Liver (tissue), 9 donors: ENCODE data around the gene VIM. TPM values are rescaled to one million over a fixed set of nuclear protein-coding genes. Genes with fewer than 3 reads are reported as not detected.

Experiments used
- DNase-seq: peaks from one replicate; pipeline ENCODE4 v3.0.0-alpha.2; 2017; ENCODE audit warnings: low spot score
- H3K27ac ChIP-seq, 2 donors: one replicate each; pipeline ENCODE4 v1.7.0; 2013; ENCODE audit warnings: inconsistent platforms in 2 of 2, low read length in 2 of 2, control low read depth in 1 of 2, low read depth in 1 of 2, mild to moderate bottlenecking in 1 of 2
- H3K27me3 ChIP-seq, 4 donors: one replicate each; pipeline versions ENCODE4 v1.6.1 to v1.7.0; 2013; ENCODE audit warnings: low read length in 3 of 4, inconsistent platforms in 1 of 4, mild to moderate bottlenecking in 1 of 4, moderate library complexity in 1 of 4; ENCODE audit not compliant: control insufficient read depth in 4 of 4, insufficient read depth in 4 of 4
- H3K36me3 ChIP-seq, 4 donors: one replicate each; pipeline versions ENCODE4 v1.6.1 to v1.7.0; 2013; ENCODE audit warnings: low read length in 3 of 4, mild to moderate bottlenecking in 3 of 4, low read depth in 1 of 4, moderate library complexity in 1 of 4; ENCODE audit not compliant: control insufficient read depth in 4 of 4, insufficient read depth in 3 of 4
- H3K4me1 ChIP-seq, 4 donors: one replicate each; pipeline versions ENCODE4 v1.6.1 to v1.7.0; 2013; ENCODE audit warnings: low read length in 3 of 4, mild to moderate bottlenecking in 3 of 4, moderate library complexity in 1 of 4; ENCODE audit not compliant: control insufficient read depth in 4 of 4, insufficient read depth in 4 of 4
- H3K4me3 ChIP-seq, 3 donors: one replicate each; pipeline versions ENCODE4 v1.6.1 to v1.7.0; 2013; ENCODE audit warnings: low read length in 3 of 3, control low read depth in 1 of 3, low read depth in 1 of 3, mild to moderate bottlenecking in 1 of 3
- H3K9ac ChIP-seq, 2 donors: one replicate each; pipeline ENCODE4 v1.7.0; 2013; ENCODE audit warnings: low read length in 2 of 2, mild to moderate bottlenecking in 2 of 2, moderate library complexity in 2 of 2, control low read depth in 1 of 2, low read depth in 1 of 2
- H3K9me3 ChIP-seq, 4 donors: one replicate each; pipeline versions ENCODE4 v1.6.1 to v1.7.0; 2013; ENCODE audit warnings: low read length in 3 of 4; ENCODE audit not compliant: control insufficient read depth in 4 of 4
- EGR1 ChIP-seq, 2 donors: IDR thresholded peaks; 2 replicates each; pipeline ENCODE4 v1.6.1; 2016 to 2018; ENCODE audit warnings: antibody characterized with exemption in 2 of 2, low read depth in 2 of 2
- FOXA1 ChIP-seq: IDR thresholded peaks from 2 replicates; pipeline ENCODE4 v1.6.1; 2016; ENCODE audit warnings: antibody characterized with exemption
- GABPA ChIP-seq, 2 donors: IDR thresholded peaks in 1 of 2; conservative IDR thresholded peaks in 1 of 2; 2 replicates each; pipeline ENCODE4 v1.6.1; 2016; ENCODE audit warnings: antibody characterized with exemption in 2 of 2, mild to moderate bottlenecking in 1 of 2, moderate library complexity in 1 of 2
- HNF4G ChIP-seq: IDR thresholded peaks from 2 replicates; pipeline ENCODE4 v1.6.1; 2016; ENCODE audit warnings: antibody characterized with exemption
- JUND ChIP-seq, 2 donors: IDR thresholded peaks; 2 replicates each; pipeline ENCODE4 v1.6.1; 2016; ENCODE audit warnings: antibody characterized with exemption in 2 of 2
- NR2F2 ChIP-seq: IDR thresholded peaks from 2 replicates; pipeline ENCODE4 v1.6.1; 2016; ENCODE audit warnings: antibody characterized with exemption
- RXRA ChIP-seq, 2 donors: IDR thresholded peaks; 2 replicates each; pipeline ENCODE4 v1.6.1; 2017 to 2018; ENCODE audit warnings: antibody characterized with exemption in 2 of 2, mild to moderate bottlenecking in 1 of 2
- SP1 ChIP-seq: IDR thresholded peaks from 2 replicates; pipeline ENCODE4 v1.6.1; 2018; ENCODE audit warnings: antibody characterized with exemption, mild to moderate bottlenecking
- TAF1 ChIP-seq: conservative IDR thresholded peaks from 2 replicates; pipeline ENCODE4 v1.6.1; 2016; ENCODE audit warnings: antibody characterized with exemption, mild to moderate bottlenecking
- YY1 ChIP-seq: IDR thresholded peaks from 2 replicates; pipeline ENCODE4 v1.6.1; 2016; ENCODE audit warnings: antibody characterized with exemption, mild to moderate bottlenecking
- whole genome bisulfite sequencing: extraction: QIAGEN DNeasy Blood & Tissue Kit; methylation state at CpG from one replicate; pipeline ENCODE4 v1.1.7; 2013; 5-methylcytosine and 5-hydroxymethylcytosine counted together
- polyA plus RNA-seq, 2 donors: library from polyadenylated mRNA; stranded (reverse) in 1 of 2; unstranded in 1 of 2; fragments of 200-250 nt in 1 of 2; fragments of >200 nt in 1 of 2; fragmentation: Nextera tagmentation in 1 of 2; extraction: Ambion mirVana in 1 of 2; gene quantifications; one replicate each; pipeline versions ENCODE4 v1.2.1 to v1.2.3, GENCODE V29; 2013 to 2015
- total RNA-seq, 2 donors: library from RNA; depleted of rRNA; stranded (reverse); fragments of >200 nt; gene quantifications; one replicate each; pipeline ENCODE4 v1.2.3, GENCODE V29; 2014
- TF ChIP-seq, protein P1 (sequence below): IDR thresholded peaks from 2 replicates; pipeline ENCODE4 v1.6.1; 2016; ENCODE audit warnings: antibody characterized with exemption, mild to moderate bottlenecking
- TF ChIP-seq, protein P2 (sequence below): fragments of 150-350 bp; IDR thresholded peaks from 2 replicates; pipeline ENCODE4 v1.5.1; 2017; ENCODE audit warnings: improper control_type of control experiment, low read depth, low read length; ENCODE audit not compliant: missing input control
- donor health status: healthy.
- donor health status: healthy.
- donor health status: healthy.
- donor health status: healthy.
- donor health status: healthy.

Gene VIM
- total and polyA plus RNA-seq, 4 donors: 42.5 to 212 (median 100) TPM

DNA sequence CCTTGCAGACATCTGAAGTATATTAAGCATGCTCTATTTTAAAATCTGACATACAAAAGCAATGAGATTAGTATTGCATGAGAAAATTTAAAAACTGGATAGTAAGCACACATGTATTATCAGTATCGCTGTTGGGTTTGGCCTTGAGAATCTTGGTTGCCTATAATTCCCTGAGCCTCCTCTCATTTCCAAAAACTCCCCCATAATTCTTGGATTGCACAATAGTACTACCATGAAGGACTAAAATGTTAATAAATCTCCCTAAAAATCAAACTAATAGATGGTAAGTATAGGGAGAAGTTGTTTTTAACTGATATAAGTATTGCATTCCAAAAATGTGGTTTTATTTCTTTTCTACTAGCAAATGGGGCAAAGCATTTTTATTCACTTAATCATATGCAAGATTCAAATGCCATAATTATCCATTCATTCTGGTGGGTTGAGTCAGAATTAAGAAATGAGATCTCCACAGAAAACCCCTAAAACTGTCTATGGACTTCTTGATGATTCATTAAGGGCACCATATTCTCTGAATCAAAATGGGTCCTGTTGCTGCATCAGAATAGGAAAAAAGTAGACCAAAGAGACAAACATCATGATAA is 10.3 kb upstream of the VIM start:
- 95% methylated on average over 1 of the region's 1 CpG for WGBS
- no peak for DNase-seq
- H3K9ac ChIP-seq: no peak overlapping the region
- H3K4me1 ChIP-seq: no peaks in the 10 kb centered on the region
- no peaks in the 10 kb centered on the region for H3K9me3 ChIP-seq
- H3K36me3 ChIP-seq: no peaks in the 10 kb centered on the region
- no peaks in the 10 kb centered on the region for H3K27me3 ChIP-seq
- TF ChIP-seq GABPA (IDR thresholded peaks at IDR 0.05 in 1 of 2, conservative IDR thresholded peaks at IDR 0.05 in 1 of 2) (no peak), NR2F2 (no peak), YY1 (no peak), RXRA (IDR thresholded peaks at IDR 0.05) (no peak), EGR1 (IDR thresholded peaks at IDR 0.05; ENCODE audit: low read depth in 2 of 2) (no peak)
- TF ChIP-seq, protein P1, sequence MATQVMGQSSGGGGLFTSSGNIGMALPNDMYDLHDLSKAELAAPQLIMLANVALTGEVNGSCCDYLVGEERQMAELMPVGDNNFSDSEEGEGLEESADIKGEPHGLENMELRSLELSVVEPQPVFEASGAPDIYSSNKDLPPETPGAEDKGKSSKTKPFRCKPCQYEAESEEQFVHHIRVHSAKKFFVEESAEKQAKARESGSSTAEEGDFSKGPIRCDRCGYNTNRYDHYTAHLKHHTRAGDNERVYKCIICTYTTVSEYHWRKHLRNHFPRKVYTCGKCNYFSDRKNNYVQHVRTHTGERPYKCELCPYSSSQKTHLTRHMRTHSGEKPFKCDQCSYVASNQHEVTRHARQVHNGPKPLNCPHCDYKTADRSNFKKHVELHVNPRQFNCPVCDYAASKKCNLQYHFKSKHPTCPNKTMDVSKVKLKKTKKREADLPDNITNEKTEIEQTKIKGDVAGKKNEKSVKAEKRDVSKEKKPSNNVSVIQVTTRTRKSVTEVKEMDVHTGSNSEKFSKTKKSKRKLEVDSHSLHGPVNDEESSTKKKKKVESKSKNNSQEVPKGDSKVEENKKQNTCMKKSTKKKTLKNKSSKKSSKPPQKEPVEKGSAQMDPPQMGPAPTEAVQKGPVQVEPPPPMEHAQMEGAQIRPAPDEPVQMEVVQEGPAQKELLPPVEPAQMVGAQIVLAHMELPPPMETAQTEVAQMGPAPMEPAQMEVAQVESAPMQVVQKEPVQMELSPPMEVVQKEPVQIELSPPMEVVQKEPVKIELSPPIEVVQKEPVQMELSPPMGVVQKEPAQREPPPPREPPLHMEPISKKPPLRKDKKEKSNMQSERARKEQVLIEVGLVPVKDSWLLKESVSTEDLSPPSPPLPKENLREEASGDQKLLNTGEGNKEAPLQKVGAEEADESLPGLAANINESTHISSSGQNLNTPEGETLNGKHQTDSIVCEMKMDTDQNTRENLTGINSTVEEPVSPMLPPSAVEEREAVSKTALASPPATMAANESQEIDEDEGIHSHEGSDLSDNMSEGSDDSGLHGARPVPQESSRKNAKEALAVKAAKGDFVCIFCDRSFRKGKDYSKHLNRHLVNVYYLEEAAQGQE: no peak
- TF ChIP-seq, protein P2, sequence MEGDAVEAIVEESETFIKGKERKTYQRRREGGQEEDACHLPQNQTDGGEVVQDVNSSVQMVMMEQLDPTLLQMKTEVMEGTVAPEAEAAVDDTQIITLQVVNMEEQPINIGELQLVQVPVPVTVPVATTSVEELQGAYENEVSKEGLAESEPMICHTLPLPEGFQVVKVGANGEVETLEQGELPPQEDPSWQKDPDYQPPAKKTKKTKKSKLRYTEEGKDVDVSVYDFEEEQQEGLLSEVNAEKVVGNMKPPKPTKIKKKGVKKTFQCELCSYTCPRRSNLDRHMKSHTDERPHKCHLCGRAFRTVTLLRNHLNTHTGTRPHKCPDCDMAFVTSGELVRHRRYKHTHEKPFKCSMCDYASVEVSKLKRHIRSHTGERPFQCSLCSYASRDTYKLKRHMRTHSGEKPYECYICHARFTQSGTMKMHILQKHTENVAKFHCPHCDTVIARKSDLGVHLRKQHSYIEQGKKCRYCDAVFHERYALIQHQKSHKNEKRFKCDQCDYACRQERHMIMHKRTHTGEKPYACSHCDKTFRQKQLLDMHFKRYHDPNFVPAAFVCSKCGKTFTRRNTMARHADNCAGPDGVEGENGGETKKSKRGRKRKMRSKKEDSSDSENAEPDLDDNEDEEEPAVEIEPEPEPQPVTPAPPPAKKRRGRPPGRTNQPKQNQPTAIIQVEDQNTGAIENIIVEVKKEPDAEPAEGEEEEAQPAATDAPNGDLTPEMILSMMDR: no peak
- no peak overlapping the region for H3K27ac ChIP-seq
- no peak overlapping the region for H3K4me3 ChIP-seq

DNA sequence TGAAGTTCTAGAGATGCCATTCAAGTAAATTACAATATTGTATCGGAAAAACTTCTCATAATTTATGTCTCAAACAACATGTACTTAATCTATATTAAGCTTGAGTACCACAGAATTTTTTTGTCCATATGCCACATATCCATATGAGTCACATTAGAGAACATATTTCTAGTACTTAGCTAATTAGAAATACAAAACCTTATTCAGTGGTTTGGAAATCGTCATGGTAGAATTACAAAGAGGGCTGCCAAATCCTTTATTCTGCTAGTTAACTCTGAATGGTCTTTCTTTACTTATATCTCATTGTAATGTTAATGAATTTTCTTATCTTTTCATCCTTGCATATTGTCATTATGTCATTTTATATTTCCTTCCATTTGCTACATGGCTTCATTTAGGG is 9.0 kb upstream of the VIM start:
- WGBS: 92% methylated on average over 2 of the region's 2 CpGs
- H3K4me1 ChIP-seq: no peaks in the 10 kb centered on the region
- no peak overlapping the region for H3K9ac ChIP-seq
- no peaks in the 10 kb centered on the region for H3K27me3 ChIP-seq
- H3K27ac ChIP-seq: no peak overlapping the region
- no peaks in the 10 kb centered on the region for H3K9me3 ChIP-seq
- no peaks in the 10 kb centered on the region for H3K36me3 ChIP-seq
- H3K4me3 ChIP-seq: no peak overlapping the region
- no peak for DNase-seq
- TF ChIP-seq, protein P2: no peak
- TF ChIP-seq HNF4G (no peak), YY1 (no peak), TAF1 (no peak), JUND (IDR thresholded peaks at IDR 0.05) (no peak), RXRA (IDR thresholded peaks at IDR 0.05) (no peak), FOXA1 (no peak), NR2F2 (no peak), SP1 (no peak)
- TF ChIP-seq, protein P1: no peak
